Spleen (tissue), 7 donors: ENCODE data around the gene ITGB2.
"Not testable (repeated sequence)": the region's sequence is repeated elsewhere in the genome, so short reads cannot be mapped to it uniquely, and the experiment has no call there.

Experiments
- POLR2A ChIP-seq, 3 donors: fragments of 450-650 bp; IDR thresholded peaks; one replicate each; pipeline ENCODE4 v1.5.1; 2017; ENCODE audit warnings: antibody characterized with exemption in 3 of 3, mild to moderate bottlenecking in 1 of 3
- POLR2AphosphoS5 ChIP-seq, 3 donors: sonication (generic); formaldehyde crosslinking; IDR thresholded peaks; one replicate each; pipeline ENCODE4 v1.5.1; 2017; ENCODE audit warnings: antibody characterized with exemption in 3 of 3
- TF ChIP-seq, protein P1 (sequence below), 11 experiments: fragments of 200-600 bp in 7 of 11; fragments of 450-650 bp in 4 of 11; sonication (generic) in 4 of 11; IDR thresholded peaks in 8 of 11; conservative IDR thresholded peaks in 3 of 11; 1 replicate in 7 of 11; 2 replicates in 4 of 11; pipeline versions ENCODE4 v1.4.0 to v1.8.0; 2016 to 2021; ENCODE audit warnings: antibody characterized with exemption in 11 of 11, inconsistent platforms in 4 of 11, mild to moderate bottlenecking in 1 of 11
- donor health status: DM: no; HTN: no; CAD: no; lungs with moderate emphysema.
- donor health status: DM: no; HTN: no; CAD: no.
- donor health status: DM: no; HTN: no; CAD: no.

DNA sequence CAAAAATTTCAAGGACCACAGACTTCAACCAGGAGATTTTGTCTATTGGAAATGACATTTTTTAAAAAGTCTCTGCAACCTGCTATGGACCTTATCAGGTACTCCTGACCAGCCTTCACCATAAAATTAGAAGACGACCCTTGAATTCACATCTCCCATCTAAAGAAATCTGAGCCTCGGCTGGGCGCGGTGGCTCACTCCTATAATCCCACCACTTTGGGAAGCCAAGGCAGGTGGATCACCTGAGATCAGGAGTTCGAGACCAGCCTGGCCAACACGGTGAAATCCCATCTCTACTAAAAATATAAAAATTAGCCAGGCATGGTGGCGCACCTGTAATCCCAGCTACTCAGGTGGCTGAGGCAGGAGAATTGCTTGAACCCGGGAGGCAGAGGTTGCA lies 41.5 kb downstream of the ITGB2 start:
- not testable (repeated sequence) for TF ChIP-seq POLR2AphosphoS5, POLR2A (IDR thresholded peaks at IDR 0.05)
- TF ChIP-seq, protein P1, sequence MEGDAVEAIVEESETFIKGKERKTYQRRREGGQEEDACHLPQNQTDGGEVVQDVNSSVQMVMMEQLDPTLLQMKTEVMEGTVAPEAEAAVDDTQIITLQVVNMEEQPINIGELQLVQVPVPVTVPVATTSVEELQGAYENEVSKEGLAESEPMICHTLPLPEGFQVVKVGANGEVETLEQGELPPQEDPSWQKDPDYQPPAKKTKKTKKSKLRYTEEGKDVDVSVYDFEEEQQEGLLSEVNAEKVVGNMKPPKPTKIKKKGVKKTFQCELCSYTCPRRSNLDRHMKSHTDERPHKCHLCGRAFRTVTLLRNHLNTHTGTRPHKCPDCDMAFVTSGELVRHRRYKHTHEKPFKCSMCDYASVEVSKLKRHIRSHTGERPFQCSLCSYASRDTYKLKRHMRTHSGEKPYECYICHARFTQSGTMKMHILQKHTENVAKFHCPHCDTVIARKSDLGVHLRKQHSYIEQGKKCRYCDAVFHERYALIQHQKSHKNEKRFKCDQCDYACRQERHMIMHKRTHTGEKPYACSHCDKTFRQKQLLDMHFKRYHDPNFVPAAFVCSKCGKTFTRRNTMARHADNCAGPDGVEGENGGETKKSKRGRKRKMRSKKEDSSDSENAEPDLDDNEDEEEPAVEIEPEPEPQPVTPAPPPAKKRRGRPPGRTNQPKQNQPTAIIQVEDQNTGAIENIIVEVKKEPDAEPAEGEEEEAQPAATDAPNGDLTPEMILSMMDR (IDR thresholded peaks at IDR 0.05 in 8 of 11, conservative IDR thresholded peaks at IDR 0.05 in 3 of 11), result not testable (repeated sequence)
